ENCODE measurements around the gene RASSF3. TPM values are rescaled to one million over a fixed set of nuclear protein-coding genes. Genes with fewer than 3 reads are reported as not detected.

The RASSF3 gene
- total RNA-seq, 4 donors from 2014 or later, result 149 to 332 (median 182) TPM

DNA sequence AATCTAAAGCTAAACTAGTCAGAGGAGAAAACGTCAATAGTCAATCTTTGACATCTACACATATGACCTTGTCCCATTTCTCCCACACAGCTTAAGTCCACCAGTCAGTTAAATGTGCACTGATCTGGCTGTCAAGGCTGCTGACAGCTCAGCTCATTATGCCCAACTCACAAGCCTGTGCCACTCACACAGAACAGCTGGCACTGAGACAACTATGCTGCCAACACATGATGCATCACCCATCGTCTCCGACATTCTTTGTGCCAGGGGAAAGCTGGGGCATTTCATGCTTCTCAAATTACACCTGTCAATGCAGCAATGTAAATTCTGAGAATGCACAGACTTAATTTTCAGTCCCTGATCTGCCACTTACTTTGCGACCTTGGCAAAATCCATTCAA, 123.6 kb downstream of the RASSF3 start:
- no peak overlapping the region for H3K27ac ChIP-seq
- 63 to 72% methylated on average over 4 of the region's 4 CpGs for WGBS, 2 donors (ENCODE audit: low coverage in 1 of 2)
- no peaks in the 10 kb centered on the region for H3K9me3 ChIP-seq
- ATAC-seq, result no peak
- peaks cover 0 to 85% of the 10 kb centered on the region in 2 donors for H3K36me3 ChIP-seq
- no peak overlapping the region for H3K4me3 ChIP-seq
- TF ChIP-seq, protein P1, sequence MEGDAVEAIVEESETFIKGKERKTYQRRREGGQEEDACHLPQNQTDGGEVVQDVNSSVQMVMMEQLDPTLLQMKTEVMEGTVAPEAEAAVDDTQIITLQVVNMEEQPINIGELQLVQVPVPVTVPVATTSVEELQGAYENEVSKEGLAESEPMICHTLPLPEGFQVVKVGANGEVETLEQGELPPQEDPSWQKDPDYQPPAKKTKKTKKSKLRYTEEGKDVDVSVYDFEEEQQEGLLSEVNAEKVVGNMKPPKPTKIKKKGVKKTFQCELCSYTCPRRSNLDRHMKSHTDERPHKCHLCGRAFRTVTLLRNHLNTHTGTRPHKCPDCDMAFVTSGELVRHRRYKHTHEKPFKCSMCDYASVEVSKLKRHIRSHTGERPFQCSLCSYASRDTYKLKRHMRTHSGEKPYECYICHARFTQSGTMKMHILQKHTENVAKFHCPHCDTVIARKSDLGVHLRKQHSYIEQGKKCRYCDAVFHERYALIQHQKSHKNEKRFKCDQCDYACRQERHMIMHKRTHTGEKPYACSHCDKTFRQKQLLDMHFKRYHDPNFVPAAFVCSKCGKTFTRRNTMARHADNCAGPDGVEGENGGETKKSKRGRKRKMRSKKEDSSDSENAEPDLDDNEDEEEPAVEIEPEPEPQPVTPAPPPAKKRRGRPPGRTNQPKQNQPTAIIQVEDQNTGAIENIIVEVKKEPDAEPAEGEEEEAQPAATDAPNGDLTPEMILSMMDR (IDR thresholded peaks at IDR 0.05), result no peak
- TF ChIP-seq POLR2A (IDR thresholded peaks at IDR 0.05) (no peak), EP300 (IDR thresholded peaks at IDR 0.05) (no peak), POLR2AphosphoS5 (IDR thresholded peaks at IDR 0.05) (no peak)
- peaks cover 0 to 7% (median 0%) of the 10 kb centered on the region in 3 donors for H3K4me1 ChIP-seq
- no peaks in the 10 kb centered on the region for H3K27me3 ChIP-seq

DNA sequence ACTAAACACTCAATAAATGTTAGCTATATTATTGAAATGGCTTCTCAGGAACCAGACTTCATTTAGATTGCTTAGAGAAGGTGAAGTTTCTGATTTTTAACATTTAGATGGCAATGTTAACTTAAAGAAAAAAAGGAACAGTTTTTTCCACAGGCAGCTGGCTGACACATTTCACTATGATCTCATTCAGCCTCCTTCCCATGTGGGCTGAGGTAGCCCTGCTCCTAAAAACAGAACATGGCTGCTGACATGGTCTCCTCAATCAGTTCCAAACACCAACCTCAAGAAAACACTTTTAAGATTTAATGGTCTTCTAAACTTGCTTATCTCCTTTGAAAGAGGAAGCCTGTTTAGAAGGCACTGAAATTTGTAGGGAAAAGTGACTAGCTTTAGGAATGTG, 125.1 kb downstream of the RASSF3 start:
- no peaks in the 10 kb centered on the region for H3K9me3 ChIP-seq
- H3K4me3 ChIP-seq, result no peak overlapping the region
- H3K36me3 ChIP-seq, result peaks cover 3 to 97% of the 10 kb centered on the region in 2 donors
- H3K4me1 ChIP-seq, result peaks cover 0 to 6% (median 0%) of the 10 kb centered on the region in 3 donors
- H3K27me3 ChIP-seq, result no peaks in the 10 kb centered on the region
- ATAC-seq, result no peak
- TF ChIP-seq POLR2AphosphoS5 (IDR thresholded peaks at IDR 0.05) (no peak), EP300 (IDR thresholded peaks at IDR 0.05) (no peak), POLR2A (IDR thresholded peaks at IDR 0.05) (no peak)
- TF ChIP-seq, protein P1 (IDR thresholded peaks at IDR 0.05), result no peak
- H3K27ac ChIP-seq, result no peak overlapping the region

DNA sequence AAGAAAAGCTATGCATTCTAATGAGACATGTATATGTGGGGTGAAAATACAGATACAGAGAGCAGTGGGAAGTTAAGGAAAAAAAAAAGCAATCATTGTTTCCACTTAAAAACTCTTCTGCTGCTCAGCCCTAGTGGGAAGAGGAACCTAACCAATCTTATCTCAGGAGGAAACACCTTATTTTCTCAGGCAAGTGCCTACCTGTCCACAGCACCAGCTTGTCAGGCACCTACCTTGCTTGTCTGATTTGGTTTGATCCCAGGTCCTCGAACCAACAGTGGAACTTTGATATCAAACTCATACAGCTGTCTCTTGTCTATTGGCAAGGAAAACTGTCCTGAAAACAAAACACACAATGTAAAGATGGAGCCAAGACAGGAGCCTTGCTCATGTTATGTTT, 126.5 kb downstream of the RASSF3 start:
- no peak overlapping the region for H3K4me3 ChIP-seq
- H3K4me1 ChIP-seq, result no peaks in the 10 kb centered on the region
- H3K9me3 ChIP-seq, result no peaks in the 10 kb centered on the region
- TF ChIP-seq POLR2AphosphoS5 (IDR thresholded peaks at IDR 0.05) (no peak), POLR2A (IDR thresholded peaks at IDR 0.05) (no peak), EP300 (IDR thresholded peaks at IDR 0.05) (no peak)
- TF ChIP-seq, protein P1 (IDR thresholded peaks at IDR 0.05), result no peak
- no peak overlapping the region for H3K27ac ChIP-seq
- no peaks in the 10 kb centered on the region for H3K27me3 ChIP-seq
- WGBS, 2 donors (ENCODE audit: low coverage in 1 of 2), result 27 to 60% methylated on average over 1 of the region's 1 CpG
- peaks cover 3 to 97% of the 10 kb centered on the region in 2 donors for H3K36me3 ChIP-seq
- ATAC-seq, result no peak

DNA sequence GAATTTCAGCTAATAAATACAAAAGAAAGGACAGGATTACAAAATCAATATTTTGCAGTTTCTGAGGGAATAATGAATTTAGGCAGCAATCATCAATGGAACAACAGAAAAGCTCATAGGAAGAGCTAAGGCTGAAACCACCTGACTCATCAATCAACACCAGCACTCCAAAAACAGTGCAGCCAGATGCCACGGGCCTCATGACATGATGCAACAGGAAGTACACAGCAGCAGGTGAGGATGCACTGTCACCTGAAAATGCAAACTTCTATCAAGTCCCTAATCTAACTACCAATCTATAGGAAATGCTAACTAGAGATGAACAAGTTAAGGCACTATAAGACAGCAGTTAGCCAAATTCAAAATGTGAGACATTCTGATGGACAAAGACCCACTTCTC, 127.2 kb downstream of the RASSF3 start:
- TF ChIP-seq POLR2AphosphoS5 (IDR thresholded peaks at IDR 0.05) (no peak), POLR2A (IDR thresholded peaks at IDR 0.05) (no peak), EP300 (IDR thresholded peaks at IDR 0.05) (no peak)
- TF ChIP-seq, protein P1 (IDR thresholded peaks at IDR 0.05), result no peak
- H3K36me3 ChIP-seq, result peaks cover 3 to 99% of the 10 kb centered on the region in 2 donors
- no peaks in the 10 kb centered on the region for H3K27me3 ChIP-seq
- no peak overlapping the region for H3K27ac ChIP-seq
- 77 to 100% methylated on average over 1 of the region's 1 CpG for WGBS, 2 donors (ENCODE audit: low coverage in 1 of 2)
- no peaks in the 10 kb centered on the region for H3K4me1 ChIP-seq
- H3K9me3 ChIP-seq, result no peaks in the 10 kb centered on the region
- no peak overlapping the region for H3K4me3 ChIP-seq
- no peak for ATAC-seq

DNA sequence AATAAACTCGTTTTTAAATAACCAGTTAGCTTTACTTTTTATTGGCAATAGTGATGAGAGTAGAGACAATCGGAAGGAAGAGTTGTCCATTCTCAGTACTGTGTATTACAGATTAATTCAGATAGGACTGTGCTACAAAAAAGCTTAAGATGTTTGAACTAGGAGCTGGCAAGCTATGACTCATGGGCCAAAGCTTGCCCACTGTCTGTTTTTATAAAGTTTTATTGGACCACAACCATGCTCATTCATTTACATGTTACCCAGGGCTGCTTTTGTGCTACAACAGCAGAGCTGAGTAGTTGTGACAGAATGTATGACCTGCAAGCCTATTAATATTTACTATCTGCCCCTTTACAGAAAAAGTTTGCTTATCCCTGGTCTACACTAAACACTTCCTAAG, 129.5 kb downstream of the RASSF3 start:
- no peaks in the 10 kb centered on the region for H3K27me3 ChIP-seq
- 89 to 92% methylated on average over 2 of the region's 2 CpGs for WGBS, 2 donors (ENCODE audit: low coverage in 1 of 2)
- H3K4me1 ChIP-seq, result no peaks in the 10 kb centered on the region
- H3K9me3 ChIP-seq, result no peaks in the 10 kb centered on the region
- TF ChIP-seq POLR2AphosphoS5 (IDR thresholded peaks at IDR 0.05), result no peak
- TF ChIP-seq, protein P1 (IDR thresholded peaks at IDR 0.05), result no peak
- no peak for TF ChIP-seq EP300 (IDR thresholded peaks at IDR 0.05)
- no peak for TF ChIP-seq POLR2A (IDR thresholded peaks at IDR 0.05)
- no peak for ATAC-seq
- H3K4me3 ChIP-seq, result no peak overlapping the region
- H3K36me3 ChIP-seq, result peaks cover 3 to 100% of the 10 kb centered on the region in 2 donors
- no peak overlapping the region for H3K27ac ChIP-seq

Measured in gastroesophageal sphincter (tissue), 4 donors.